SK-N-MC (cell line): ENCODE measurements around the gene AUTS2.

Source experiments
- EZH2 ChIP-seq: fragments of 200-600 bp; sonication (generic); IDR thresholded peaks from one replicate; pipeline ENCODE4 v1.6.1; 2017; ENCODE audit warnings: antibody characterized with exemption
- POLR2AphosphoS5 ChIP-seq: IDR thresholded peaks from 2 replicates; pipeline ENCODE4 v1.6.1; 2012; ENCODE audit warnings: mild to moderate bottlenecking, low read depth, low read length, borderline replicate concordance

GRCh38 chr7:70383066-70383782 lies 784.9 kb downstream of the AUTS2 start:
- TF ChIP-seq POLR2AphosphoS5 (no peak), EZH2 (no peak)
